GM12864 (cell line): ENCODE measurements around the gene DYRK1A.

Experiments
- DNase-seq: peaks from one replicate; pipeline ENCODE4 v3.0.0-alpha.2; 2011; ENCODE audit warnings: low read depth
- H3K4me3 ChIP-seq: 2 replicates; pipeline ENCODE4 v1.5.1; 2011; ENCODE audit warnings: mild to moderate bottlenecking, low read depth, low read length, control low read depth
- TF ChIP-seq, protein P1 (sequence below): IDR thresholded peaks from 2 replicates; pipeline ENCODE4 v1.5.1; 2011; ENCODE audit warnings: low read depth, mild to moderate bottlenecking, moderate library complexity, low read length, control low read depth, inconsistent platforms; ENCODE audit errors: missing control alignments

Gene DYRK1A

DNA sequence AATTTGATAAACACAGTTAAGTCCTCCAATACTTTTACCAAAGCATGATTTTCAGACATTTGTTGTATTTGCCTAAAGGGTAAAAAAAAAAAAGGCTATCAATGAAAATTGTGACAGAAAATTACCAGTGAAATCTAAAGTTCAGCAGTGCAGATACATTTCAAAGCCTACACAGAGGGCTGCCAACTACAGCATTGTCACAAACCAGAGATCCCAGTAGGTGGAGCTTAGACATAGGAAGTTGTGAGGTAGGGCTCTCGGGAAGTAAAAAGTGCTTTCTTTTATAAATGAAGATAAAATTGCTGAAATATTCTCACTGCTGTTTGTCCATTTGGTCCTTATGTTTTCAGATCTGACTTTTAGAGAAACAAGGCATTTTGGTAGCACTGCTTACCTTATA lies 123.0 kb downstream of the DYRK1A start:
- H3K4me3 ChIP-seq = no peak overlapping the region
- no peak for DNase-seq
- TF ChIP-seq, protein P1, sequence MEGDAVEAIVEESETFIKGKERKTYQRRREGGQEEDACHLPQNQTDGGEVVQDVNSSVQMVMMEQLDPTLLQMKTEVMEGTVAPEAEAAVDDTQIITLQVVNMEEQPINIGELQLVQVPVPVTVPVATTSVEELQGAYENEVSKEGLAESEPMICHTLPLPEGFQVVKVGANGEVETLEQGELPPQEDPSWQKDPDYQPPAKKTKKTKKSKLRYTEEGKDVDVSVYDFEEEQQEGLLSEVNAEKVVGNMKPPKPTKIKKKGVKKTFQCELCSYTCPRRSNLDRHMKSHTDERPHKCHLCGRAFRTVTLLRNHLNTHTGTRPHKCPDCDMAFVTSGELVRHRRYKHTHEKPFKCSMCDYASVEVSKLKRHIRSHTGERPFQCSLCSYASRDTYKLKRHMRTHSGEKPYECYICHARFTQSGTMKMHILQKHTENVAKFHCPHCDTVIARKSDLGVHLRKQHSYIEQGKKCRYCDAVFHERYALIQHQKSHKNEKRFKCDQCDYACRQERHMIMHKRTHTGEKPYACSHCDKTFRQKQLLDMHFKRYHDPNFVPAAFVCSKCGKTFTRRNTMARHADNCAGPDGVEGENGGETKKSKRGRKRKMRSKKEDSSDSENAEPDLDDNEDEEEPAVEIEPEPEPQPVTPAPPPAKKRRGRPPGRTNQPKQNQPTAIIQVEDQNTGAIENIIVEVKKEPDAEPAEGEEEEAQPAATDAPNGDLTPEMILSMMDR = no peak

GRCh38 chr21:37490084-37490483 lies 123.5 kb downstream of the DYRK1A start:
- DNase-seq = no peak
- no peak overlapping the region for H3K4me3 ChIP-seq
- TF ChIP-seq, protein P1 = no peak

DNA sequence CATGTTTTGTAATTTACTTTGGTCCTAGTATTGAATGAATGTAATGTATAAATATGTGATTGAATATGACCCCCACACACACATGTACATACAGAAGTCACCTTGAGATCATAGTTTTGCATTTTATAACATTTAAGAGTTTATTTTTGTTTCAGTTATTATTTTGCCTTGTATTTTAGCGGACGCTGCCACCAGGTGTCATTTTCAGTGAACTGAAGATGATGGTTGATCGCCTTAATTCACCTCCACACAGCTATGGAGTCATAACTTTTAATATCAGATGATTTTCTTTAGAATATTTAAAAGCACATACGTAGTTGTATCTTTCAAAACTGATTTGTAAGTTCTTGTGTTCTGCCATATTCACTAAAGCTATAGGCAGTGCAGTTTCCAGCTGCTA lies 130.4 kb downstream of the DYRK1A start:
- no peak overlapping the region for H3K4me3 ChIP-seq
- no peak for DNase-seq
- TF ChIP-seq, protein P1 = peak; percentile 20

DNA sequence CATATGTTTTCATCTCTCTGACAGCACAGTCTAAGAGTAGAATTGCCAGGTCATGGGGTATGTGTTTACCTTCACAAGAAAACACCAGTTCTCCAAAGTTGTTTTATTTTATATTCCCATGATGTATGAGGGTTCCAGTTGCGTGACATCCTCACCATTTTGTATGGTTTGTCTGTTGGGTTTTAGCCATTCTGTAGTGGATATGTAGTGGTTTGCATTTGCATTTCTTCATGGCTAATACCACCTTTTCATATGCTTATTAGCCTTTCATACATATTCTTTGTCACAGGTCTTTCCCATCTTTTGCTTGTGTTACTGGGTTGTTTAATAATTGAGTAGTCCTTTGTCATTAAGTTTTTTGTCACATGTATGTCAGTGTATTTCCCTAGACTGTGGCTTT lies 132.1 kb downstream of the DYRK1A start:
- TF ChIP-seq, protein P1 = no peak
- no peak for DNase-seq
- no peak overlapping the region for H3K4me3 ChIP-seq

- no peak overlapping the region for H3K4me3 ChIP-seq
- TF ChIP-seq, protein P1 = no peak
- no peak for DNase-seq
Measured at GRCh38 chr21:37502947-37503346, 136.4 kb downstream of the DYRK1A start.

- TF ChIP-seq, protein P1 = no peak
- H3K4me3 ChIP-seq = no peak overlapping the region
- DNase-seq = no peak
Measured at GRCh38 chr21:37503848-37504467, 137.4 kb downstream of the DYRK1A start.

DNA sequence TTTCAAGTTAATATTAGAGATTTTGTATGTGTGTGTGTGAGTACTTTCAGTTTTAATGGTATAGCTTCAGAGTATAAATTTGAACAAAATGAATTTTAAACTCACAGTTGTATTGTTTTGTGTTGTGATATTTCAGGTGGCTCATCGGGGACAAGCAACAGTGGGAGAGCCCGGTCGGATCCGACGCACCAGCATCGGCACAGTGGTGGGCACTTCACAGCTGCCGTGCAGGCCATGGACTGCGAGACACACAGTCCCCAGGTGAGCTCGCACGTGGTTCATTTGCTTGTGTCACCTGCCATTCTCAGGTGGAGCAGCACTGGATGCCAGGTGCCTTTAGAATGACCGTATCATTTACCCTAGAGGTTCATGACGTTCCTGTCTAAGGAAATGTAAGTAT lies 139.4 kb downstream of the DYRK1A start:
- H3K4me3 ChIP-seq = no peak overlapping the region
- TF ChIP-seq, protein P1 = no peak
- no peak for DNase-seq
